ENCODE results near the gene NCKAP5.

The NCKAP5 gene

GRCh38 chr2:132902626-132903025, 665.6 kb downstream of the NCKAP5 start:
- Histone ChIP-seq H3K4me1 (ENCODE audit: control insufficient read depth, insufficient read depth, low read length, unreplicated experiment) (no peaks in the 10 kb centered on the region), H3K4me3 (ENCODE audit: low read depth, low read length) (no peak overlapping the region), H3K79me2 (ENCODE audit: control insufficient read depth, insufficient read depth, low read length, unreplicated experiment) (no peaks in the 10 kb centered on the region), H3K27ac (ENCODE audit: low read depth, low read length) (no peak overlapping the region), H2AFZ (ENCODE audit: low read length, unreplicated experiment) (no peak overlapping the region), H3K27me3 (ENCODE audit: insufficient read depth, low read length) (no peaks in the 10 kb centered on the region), H3K36me3 (ENCODE audit: insufficient read depth, low read length) (no peaks in the 10 kb centered on the region)

DNA sequence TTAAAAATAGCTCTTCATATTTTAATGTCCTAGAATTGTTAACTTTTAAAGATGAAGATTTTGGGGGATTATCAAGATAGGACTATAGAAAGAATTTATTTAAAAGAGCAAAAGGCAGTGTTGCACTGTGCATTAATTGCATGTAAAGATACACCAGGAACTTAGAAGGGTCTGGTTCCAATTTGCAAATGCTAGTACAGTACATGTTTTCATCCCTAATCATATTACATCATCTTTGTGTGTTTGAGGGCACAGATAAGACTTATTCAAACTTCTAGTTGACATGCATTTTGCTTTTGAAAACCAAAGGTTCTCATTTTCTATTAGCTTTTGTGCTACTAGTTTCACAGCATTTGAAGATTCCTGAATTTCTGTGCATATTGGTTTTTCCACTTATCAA, 666.6 kb downstream of the NCKAP5 start:
- Histone ChIP-seq H3K4me1 (ENCODE audit: control insufficient read depth, insufficient read depth, low read length, unreplicated experiment) (no peaks in the 10 kb centered on the region), H3K79me2 (ENCODE audit: control insufficient read depth, insufficient read depth, low read length, unreplicated experiment) (no peaks in the 10 kb centered on the region), H3K27ac (ENCODE audit: low read depth, low read length) (no peak overlapping the region), H3K36me3 (ENCODE audit: insufficient read depth, low read length) (no peaks in the 10 kb centered on the region), H3K27me3 (ENCODE audit: insufficient read depth, low read length) (no peaks in the 10 kb centered on the region), H2AFZ (ENCODE audit: low read length, unreplicated experiment) (no peak overlapping the region), H3K4me3 (ENCODE audit: low read depth, low read length) (no peak overlapping the region)

GRCh38 chr2:132897111-132897510, 671.2 kb downstream of the NCKAP5 start:
- Histone ChIP-seq H3K27ac (ENCODE audit: low read depth, low read length) (no peak overlapping the region), H3K27me3 (ENCODE audit: insufficient read depth, low read length) (no peaks in the 10 kb centered on the region), H3K4me1 (ENCODE audit: control insufficient read depth, insufficient read depth, low read length, unreplicated experiment) (no peaks in the 10 kb centered on the region), H2AFZ (ENCODE audit: low read length, unreplicated experiment) (no peak overlapping the region), H3K4me3 (ENCODE audit: low read depth, low read length) (no peak overlapping the region), H3K79me2 (ENCODE audit: control insufficient read depth, insufficient read depth, low read length, unreplicated experiment) (no peaks in the 10 kb centered on the region), H3K36me3 (ENCODE audit: insufficient read depth, low read length) (no peaks in the 10 kb centered on the region)

DNA sequence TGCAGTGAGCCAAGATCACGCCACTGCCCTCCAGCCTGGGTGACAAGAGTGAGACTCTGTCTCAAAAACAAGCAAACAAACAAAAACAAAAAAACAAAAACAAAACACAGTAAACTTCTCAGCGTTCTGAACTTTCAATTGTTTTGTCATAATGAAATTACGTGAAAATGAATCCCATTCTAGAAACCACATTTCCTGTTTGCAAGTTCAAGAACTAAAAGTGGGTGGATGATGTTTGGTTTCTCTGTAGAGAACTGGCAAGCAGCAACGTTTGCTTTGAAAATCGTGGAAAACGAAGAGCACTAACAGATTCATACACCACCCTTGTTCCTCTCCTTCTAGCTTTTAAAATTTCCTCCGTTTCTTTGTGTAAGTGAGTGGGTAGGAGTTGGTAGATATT, 672.2 kb downstream of the NCKAP5 start:
- Histone ChIP-seq H3K4me1 (ENCODE audit: control insufficient read depth, insufficient read depth, low read length, unreplicated experiment) (no peaks in the 10 kb centered on the region), H3K79me2 (ENCODE audit: control insufficient read depth, insufficient read depth, low read length, unreplicated experiment) (no peaks in the 10 kb centered on the region), H3K36me3 (ENCODE audit: insufficient read depth, low read length) (no peaks in the 10 kb centered on the region), H3K4me3 (ENCODE audit: low read depth, low read length) (no peak overlapping the region), H3K27ac (ENCODE audit: low read depth, low read length) (no peak overlapping the region), H3K27me3 (ENCODE audit: insufficient read depth, low read length) (no peaks in the 10 kb centered on the region), H2AFZ (ENCODE audit: low read length, unreplicated experiment) (no peak overlapping the region)

DNA sequence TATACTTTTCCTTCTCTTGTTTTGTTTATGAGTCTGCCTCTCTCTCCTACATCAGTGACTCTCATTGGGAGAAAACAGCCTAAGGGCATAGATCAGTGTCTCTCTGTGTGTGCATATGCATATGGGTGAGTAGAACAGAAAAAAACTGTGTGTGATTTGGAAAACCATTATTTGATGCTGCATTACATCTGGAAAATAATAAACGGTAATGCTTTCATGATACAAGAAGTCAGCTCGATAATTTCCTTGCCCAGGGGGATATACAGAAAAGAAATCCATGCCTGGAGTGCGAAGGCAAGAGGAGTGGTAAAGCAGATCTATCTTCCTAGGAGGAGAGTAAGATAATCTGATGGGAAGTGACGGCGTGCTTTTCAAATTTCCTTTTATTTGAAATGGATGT, 676.8 kb downstream of the NCKAP5 start:
- H3K4me1 ChIP-seq (ENCODE audit: control insufficient read depth, insufficient read depth, low read length, unreplicated experiment): no peaks in the 10 kb centered on the region
- H3K27me3 ChIP-seq (ENCODE audit: insufficient read depth, low read length): no peaks in the 10 kb centered on the region
- no peaks in the 10 kb centered on the region for H3K36me3 ChIP-seq (ENCODE audit: insufficient read depth, low read length)
- no peak overlapping the region for H2AFZ ChIP-seq (ENCODE audit: low read length, unreplicated experiment)
- H3K4me3 ChIP-seq (ENCODE audit: low read depth, low read length): no peak overlapping the region
- H3K79me2 ChIP-seq (ENCODE audit: control insufficient read depth, insufficient read depth, low read length, unreplicated experiment): no peaks in the 10 kb centered on the region
- no peak overlapping the region for H3K27ac ChIP-seq (ENCODE audit: low read depth, low read length)

DNA sequence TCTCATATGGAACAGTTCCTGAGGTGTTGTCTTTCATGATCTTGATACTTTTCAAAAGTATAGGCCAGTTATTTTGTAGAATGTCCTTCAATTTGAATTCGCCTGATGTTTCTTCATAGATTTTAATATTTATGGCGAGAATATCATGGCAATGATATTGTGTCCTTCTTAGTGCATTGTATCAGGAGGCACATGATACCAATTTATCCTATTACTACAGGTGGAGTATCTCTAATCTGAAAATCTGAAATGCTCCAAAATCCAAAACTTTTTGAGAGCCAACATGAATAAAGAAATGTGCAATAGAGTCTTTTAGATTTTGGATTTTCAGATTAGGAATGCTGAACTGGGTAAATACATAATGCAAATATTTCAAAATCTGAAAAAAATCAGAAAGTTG, 681.7 kb downstream of the NCKAP5 start:
- no peak overlapping the region for H3K27ac ChIP-seq (ENCODE audit: low read depth, low read length)
- H3K27me3 ChIP-seq (ENCODE audit: insufficient read depth, low read length): no peaks in the 10 kb centered on the region
- no peak overlapping the region for H3K4me3 ChIP-seq (ENCODE audit: low read depth, low read length)
- no peaks in the 10 kb centered on the region for H3K36me3 ChIP-seq (ENCODE audit: insufficient read depth, low read length)
- H3K79me2 ChIP-seq (ENCODE audit: control insufficient read depth, insufficient read depth, low read length, unreplicated experiment): no peaks in the 10 kb centered on the region
- no peak overlapping the region for H2AFZ ChIP-seq (ENCODE audit: low read length, unreplicated experiment)
- H3K4me1 ChIP-seq (ENCODE audit: control insufficient read depth, insufficient read depth, low read length, unreplicated experiment): no peaks in the 10 kb centered on the region

DNA sequence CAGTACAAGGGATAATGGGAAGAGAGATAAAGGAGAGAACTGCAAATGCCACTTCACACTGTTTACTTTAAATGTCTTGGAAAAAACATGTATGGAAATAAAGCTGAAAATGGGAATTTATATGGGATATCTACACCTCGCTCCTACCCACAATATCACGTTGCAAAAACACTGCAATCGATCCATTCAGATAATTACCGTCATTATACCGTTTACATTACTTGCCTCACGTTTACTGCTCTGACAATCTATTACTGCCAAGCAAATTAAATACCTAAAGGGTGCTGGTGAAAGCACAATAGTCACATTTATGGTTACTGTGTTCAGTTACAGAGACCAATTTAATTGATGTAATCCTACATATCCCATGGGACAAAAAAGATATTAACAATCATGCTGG, 683.6 kb downstream of the NCKAP5 start:
- Histone ChIP-seq H3K36me3 (ENCODE audit: insufficient read depth, low read length) (no peaks in the 10 kb centered on the region), H2AFZ (ENCODE audit: low read length, unreplicated experiment) (no peak overlapping the region), H3K4me3 (ENCODE audit: low read depth, low read length) (no peak overlapping the region), H3K4me1 (ENCODE audit: control insufficient read depth, insufficient read depth, low read length, unreplicated experiment) (no peaks in the 10 kb centered on the region), H3K27ac (ENCODE audit: low read depth, low read length) (no peak overlapping the region), H3K27me3 (ENCODE audit: insufficient read depth, low read length) (no peaks in the 10 kb centered on the region), H3K79me2 (ENCODE audit: control insufficient read depth, insufficient read depth, low read length, unreplicated experiment) (no peaks in the 10 kb centered on the region)

DNA sequence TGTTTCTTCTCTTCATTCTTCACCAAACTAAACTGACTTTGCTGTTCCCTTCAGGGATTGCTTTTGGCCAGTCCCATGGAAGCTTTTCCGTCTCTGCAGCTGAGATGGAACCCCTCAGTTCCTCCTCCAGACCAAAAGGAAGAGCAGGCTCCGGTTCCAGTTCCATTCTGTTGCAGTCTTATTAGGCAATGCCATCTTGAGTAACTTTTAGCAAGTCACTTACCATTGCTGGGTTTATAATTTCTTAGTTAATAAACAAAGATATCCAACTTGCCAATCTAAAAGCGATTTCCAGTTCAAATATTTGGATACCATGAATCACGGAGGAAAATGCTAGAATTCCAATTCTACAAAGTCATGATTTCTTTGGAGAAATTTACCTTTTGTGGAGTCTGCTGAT, 684.0 kb downstream of the NCKAP5 start:
- Histone ChIP-seq H2AFZ (ENCODE audit: low read length, unreplicated experiment) (no peak overlapping the region), H3K79me2 (ENCODE audit: control insufficient read depth, insufficient read depth, low read length, unreplicated experiment) (no peaks in the 10 kb centered on the region), H3K4me3 (ENCODE audit: low read depth, low read length) (no peak overlapping the region), H3K27me3 (ENCODE audit: insufficient read depth, low read length) (no peaks in the 10 kb centered on the region), H3K27ac (ENCODE audit: low read depth, low read length) (no peak overlapping the region), H3K4me1 (ENCODE audit: control insufficient read depth, insufficient read depth, low read length, unreplicated experiment) (no peaks in the 10 kb centered on the region), H3K36me3 (ENCODE audit: insufficient read depth, low read length) (no peaks in the 10 kb centered on the region)

GRCh38 chr2:132883430-132883829, 684.8 kb downstream of the NCKAP5 start:
- H3K79me2 ChIP-seq (ENCODE audit: control insufficient read depth, insufficient read depth, low read length, unreplicated experiment): no peaks in the 10 kb centered on the region
- no peaks in the 10 kb centered on the region for H3K27me3 ChIP-seq (ENCODE audit: insufficient read depth, low read length)
- H3K4me3 ChIP-seq (ENCODE audit: low read depth, low read length): no peak overlapping the region
- no peak overlapping the region for H3K27ac ChIP-seq (ENCODE audit: low read depth, low read length)
- no peaks in the 10 kb centered on the region for H3K36me3 ChIP-seq (ENCODE audit: insufficient read depth, low read length)
- no peaks in the 10 kb centered on the region for H3K4me1 ChIP-seq (ENCODE audit: control insufficient read depth, insufficient read depth, low read length, unreplicated experiment)
- no peak overlapping the region for H2AFZ ChIP-seq (ENCODE audit: low read length, unreplicated experiment)

DNA sequence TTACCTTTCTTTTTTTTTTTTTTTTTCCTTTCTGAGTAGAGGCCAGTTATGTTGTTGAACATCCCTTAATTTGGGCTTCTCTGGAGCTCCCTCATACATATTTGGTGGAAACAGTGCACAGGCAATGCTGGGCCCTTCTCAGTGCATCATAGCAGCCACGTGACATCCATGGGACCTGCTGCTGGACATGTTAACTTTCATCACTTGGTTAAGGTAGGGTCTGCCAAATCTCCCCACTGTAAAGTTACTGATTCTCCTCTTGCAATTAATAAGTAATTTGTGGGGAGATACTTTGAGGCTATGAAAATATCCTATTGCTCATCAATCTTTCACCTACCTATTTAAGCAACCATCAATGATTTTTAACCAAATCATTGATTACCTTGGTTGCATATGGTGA, 686.7 kb downstream of the NCKAP5 start:
- Histone ChIP-seq H3K4me3 (ENCODE audit: low read depth, low read length) (no peak overlapping the region), H3K36me3 (ENCODE audit: insufficient read depth, low read length) (no peaks in the 10 kb centered on the region), H3K79me2 (ENCODE audit: control insufficient read depth, insufficient read depth, low read length, unreplicated experiment) (no peaks in the 10 kb centered on the region), H3K27me3 (ENCODE audit: insufficient read depth, low read length) (no peaks in the 10 kb centered on the region), H3K27ac (ENCODE audit: low read depth, low read length) (no peak overlapping the region), H2AFZ (ENCODE audit: low read length, unreplicated experiment) (no peak overlapping the region), H3K4me1 (ENCODE audit: control insufficient read depth, insufficient read depth, low read length, unreplicated experiment) (no peaks in the 10 kb centered on the region)

GRCh38 chr2:132877923-132878322, 690.3 kb downstream of the NCKAP5 start:
- Histone ChIP-seq H3K4me3 (ENCODE audit: low read depth, low read length) (no peak overlapping the region), H3K79me2 (ENCODE audit: control insufficient read depth, insufficient read depth, low read length, unreplicated experiment) (no peaks in the 10 kb centered on the region), H3K4me1 (ENCODE audit: control insufficient read depth, insufficient read depth, low read length, unreplicated experiment) (no peaks in the 10 kb centered on the region), H2AFZ (ENCODE audit: low read length, unreplicated experiment) (no peak overlapping the region), H3K27me3 (ENCODE audit: insufficient read depth, low read length) (no peaks in the 10 kb centered on the region), H3K27ac (ENCODE audit: low read depth, low read length) (no peak overlapping the region), H3K36me3 (ENCODE audit: insufficient read depth, low read length) (no peaks in the 10 kb centered on the region)

All from ACC112 (cell line).